Measurements from ENCODE around the gene IL1RAPL2. TPM values are rescaled to one million over a fixed set of nuclear protein-coding genes. Genes with fewer than 3 reads are reported as not detected.

Gene IL1RAPL2
- total and polyA plus RNA-seq, 10 of the 15 experiments (the other 5 are each of a cell fraction or from before 2014, with no cell fraction given): 0.19 TPM; not detected in 9

GRCh38 chrX:105773801-105774200, 1207.8 kb downstream of the IL1RAPL2 start:
- in situ Hi-C loops (cut with MboI): no loop called here
- Histone ChIP-seq H3K36me3 (ENCODE audit: control insufficient read depth in 2 of 2, insufficient read depth in 2 of 2, low read length in 1 of 2) (no peaks in the 10 kb centered on the region), H3K9ac (ENCODE audit: control insufficient read depth, insufficient read depth, low read length) (no peak overlapping the region), H3K79me2 (ENCODE audit: control insufficient read depth, insufficient read depth, low read length) (no peaks in the 10 kb centered on the region), H2AFZ (ENCODE audit: control insufficient read depth, low read depth, low read length) (no peak overlapping the region), H3K27ac (ENCODE audit: control insufficient read depth, insufficient read depth) (no peak overlapping the region), H4K20me1 (ENCODE audit: control insufficient read depth, insufficient read depth) (no peaks in the 10 kb centered on the region), H3K9me3 (replicated peaks; ENCODE audit: control insufficient read depth, insufficient read depth, low read length) (no peaks in the 10 kb centered on the region), H3K27me3 (replicated peaks in 1 of 2; ENCODE audit: control insufficient read depth in 2 of 2, insufficient read depth in 2 of 2, low read length in 1 of 2) (no peaks in the 10 kb centered on the region), H3K4me3 (no peak overlapping the region), H3K4me2 (ENCODE audit: control insufficient read depth, insufficient read depth) (no peak overlapping the region), H3K4me1 (ENCODE audit: control insufficient read depth, insufficient read depth, low read length) (no peaks in the 10 kb centered on the region)
- RAD21 ChIA-PET (ENCODE audit: unreplicated experiment): no interaction called here
- CTCF ChIA-PET: no interaction called here
- no peak for DNase-seq (ENCODE audit: low read depth, low spot score)
- no peak for TF ChIP-seq STAT1 (conservative IDR thresholded peaks at IDR 0.05)
- no peak for TF ChIP-seq MEF2A (IDR thresholded peaks at IDR 0.05; ENCODE audit: insufficient read depth, low read depth, low read length)
- TF ChIP-seq ZNF217 (IDR thresholded peaks at IDR 0.05): no peak
- TF ChIP-seq MTA3 (IDR thresholded peaks at IDR 0.05; ENCODE audit: borderline replicate concordance, low read length): no peak
- no peak for TF ChIP-seq BRCA1 (IDR thresholded peaks at IDR 0.05; ENCODE audit: low read depth, low read length)
- no peak for TF ChIP-seq ZBTB33 (IDR thresholded peaks at IDR 0.05)
- TF ChIP-seq PAX5 (IDR thresholded peaks at IDR 0.05; ENCODE audit: borderline replicate concordance, low read depth, low read length): no peak
- TF ChIP-seq ESRRA (IDR thresholded peaks at IDR 0.05; ENCODE audit: low read length): no peak
- no peak for TF ChIP-seq ATF7 (IDR thresholded peaks at IDR 0.05; ENCODE audit: low read depth)
- TF ChIP-seq CTCF (IDR thresholded peaks at IDR 0.05 in 2 of 3, conservative IDR thresholded peaks at IDR 0.05 in 1 of 3; ENCODE audit: control insufficient read depth in 2 of 3, extremely low read depth in 1 of 3, insufficient read depth in 1 of 3, low read depth in 3 of 3, low read length in 3 of 3): no peak
- TF ChIP-seq CHD2 (IDR thresholded peaks at IDR 0.05; ENCODE audit: borderline replicate concordance, low read depth, low read length): no peak
- TF ChIP-seq CBFB (IDR thresholded peaks at IDR 0.05; ENCODE audit: low read depth): no peak
- SMC1A ChIA-PET (ENCODE audit: uncharacterized antibody, unreplicated experiment): no interaction called here
- POLR2A ChIA-PET: no interaction called here
- intact Hi-C loops (cut with micrococcal nuclease; ENCODE audit: unreplicated experiment): no loop called here
- no TSS peak for BruUV-seq (replicated peaks)
- FAIRE-seq: no peak
- ATAC-seq: no peak
